ENCODE results near the gene NCDN.
"Not testable (repeated sequence)": the region's sequence is repeated elsewhere in the genome, so short reads cannot be mapped to it uniquely, and the experiment has no call there.

NCDN gene

GRCh38 chr1:35585281-35585680, 27.7 kb downstream of the NCDN start:
- no peak overlapping the region for H3K4me3 ChIP-seq (ENCODE audit: low read length)
- TF ChIP-seq ZNF274 (IDR thresholded peaks at IDR 0.05; ENCODE audit: low read depth, low read length), result no peak

- not testable (repeated sequence) for H3K4me3 ChIP-seq (ENCODE audit: low read length)
Measured at GRCh38 chr1:35585805-35586204, 28.2 kb downstream of the NCDN start.

- H3K4me3 ChIP-seq (ENCODE audit: low read length), result no peak overlapping the region
- no peak for TF ChIP-seq ZNF274 (IDR thresholded peaks at IDR 0.05; ENCODE audit: low read depth, low read length)
Measured at GRCh38 chr1:35586808-35587207, 29.2 kb downstream of the NCDN start.

- H3K4me3 ChIP-seq (ENCODE audit: low read length), result no peak overlapping the region
- TF ChIP-seq ZNF274 (IDR thresholded peaks at IDR 0.05; ENCODE audit: low read depth, low read length), result no peak
Measured at GRCh38 chr1:35587736-35588135, 30.1 kb downstream of the NCDN start.

GRCh38 chr1:35588197-35588910, 30.8 kb downstream of the NCDN start:
- TF ChIP-seq ZNF274 (IDR thresholded peaks at IDR 0.05; ENCODE audit: low read depth, low read length), result no peak

GRCh38 chr1:35589516-35590427, 32.2 kb downstream of the NCDN start:
- TF ChIP-seq ZNF274 (IDR thresholded peaks at IDR 0.05; ENCODE audit: low read depth, low read length), result no peak
- H3K4me3 ChIP-seq (ENCODE audit: low read length), result no peak overlapping the region

More at GRCh38 chr1:35588197-35588910, 30.8 kb downstream of the NCDN start:
- no peak overlapping the region for H3K4me3 ChIP-seq (ENCODE audit: low read length)

GRCh38 chr1:35590476-35591040, 33.0 kb downstream of the NCDN start:
- no peak overlapping the region for H3K4me3 ChIP-seq (ENCODE audit: low read length)

GRCh38 chr1:35591211-35591610, 33.6 kb downstream of the NCDN start:
- no peak overlapping the region for H3K4me3 ChIP-seq (ENCODE audit: low read length)
- TF ChIP-seq ZNF274 (IDR thresholded peaks at IDR 0.05; ENCODE audit: low read depth, low read length), result no peak

More at GRCh38 chr1:35590476-35591040, 33.0 kb downstream of the NCDN start:
- no peak for TF ChIP-seq ZNF274 (IDR thresholded peaks at IDR 0.05; ENCODE audit: low read depth, low read length)

- H3K4me3 ChIP-seq (ENCODE audit: low read length), result no peak overlapping the region
- TF ChIP-seq ZNF274 (IDR thresholded peaks at IDR 0.05; ENCODE audit: low read depth, low read length), result no peak
Measured at GRCh38 chr1:35592991-35593769, 35.6 kb downstream of the NCDN start.

GRCh38 chr1:35594005-35594760, 36.6 kb downstream of the NCDN start:
- no peak for TF ChIP-seq ZNF274 (IDR thresholded peaks at IDR 0.05; ENCODE audit: low read depth, low read length)
- no peak overlapping the region for H3K4me3 ChIP-seq (ENCODE audit: low read length)

GRCh38 chr1:35595684-35596083, 38.1 kb downstream of the NCDN start:
- no peak overlapping the region for H3K4me3 ChIP-seq (ENCODE audit: low read length)
- TF ChIP-seq ZNF274 (IDR thresholded peaks at IDR 0.05; ENCODE audit: low read depth, low read length), result no peak

GRCh38 chr1:35597870-35598269, 40.3 kb downstream of the NCDN start:
- H3K4me3 ChIP-seq (ENCODE audit: low read length), result no peak overlapping the region
- TF ChIP-seq ZNF274 (IDR thresholded peaks at IDR 0.05; ENCODE audit: low read depth, low read length), result no peak

GRCh38 chr1:35598895-35599294, 41.3 kb downstream of the NCDN start:
- H3K4me3 ChIP-seq (ENCODE audit: low read length), result no peak overlapping the region
- TF ChIP-seq ZNF274 (IDR thresholded peaks at IDR 0.05; ENCODE audit: low read depth, low read length), result no peak

All from GM08714 (cell line).